Measurements from ENCODE around the gene RYR3. TPM values are rescaled to one million over a fixed set of nuclear protein-coding genes. Genes with fewer than 3 reads are reported as not detected.

RYR3 gene
- total and polyA plus RNA-seq, 2 donors = 1.4 to 10.4 TPM

- H3K27ac ChIP-seq (ENCODE audit: low read depth in 1 of 2, low read length in 1 of 2) = no peak overlapping the region
- no peaks in the 10 kb centered on the region for H3K4me1 ChIP-seq (ENCODE audit: control insufficient read depth in 2 of 2, insufficient read depth in 2 of 2, low read length in 2 of 2)
- DNase-seq (ENCODE audit: low read depth in 6 of 9, low spot score in 9 of 9) = peak in 8 of 9 donors; percentile 10 to 54 (median 41)
- 55% methylated on average over 7 of the region's 7 CpGs for WGBS
- H3K36me3 ChIP-seq (ENCODE audit: control insufficient read depth in 2 of 2, insufficient read depth in 2 of 2, low read length in 1 of 2) = no peaks in the 10 kb centered on the region
- H3K27me3 ChIP-seq (ENCODE audit: control insufficient read depth in 2 of 2, insufficient read depth in 1 of 2, low read length in 1 of 2) = peaks cover 0 to 4% of the 10 kb centered on the region in 2 donors
- H3K9me3 ChIP-seq (ENCODE audit: control insufficient read depth in 2 of 2, insufficient read depth in 1 of 2, low read length in 1 of 2) = no peaks in the 10 kb centered on the region
- no peak overlapping the region for H3K4me3 ChIP-seq (ENCODE audit: low read length in 2 of 2)
Observed at GRCh38 chr15:33292717-33293307, 18.0 kb upstream of the RYR3 start.

DNA sequence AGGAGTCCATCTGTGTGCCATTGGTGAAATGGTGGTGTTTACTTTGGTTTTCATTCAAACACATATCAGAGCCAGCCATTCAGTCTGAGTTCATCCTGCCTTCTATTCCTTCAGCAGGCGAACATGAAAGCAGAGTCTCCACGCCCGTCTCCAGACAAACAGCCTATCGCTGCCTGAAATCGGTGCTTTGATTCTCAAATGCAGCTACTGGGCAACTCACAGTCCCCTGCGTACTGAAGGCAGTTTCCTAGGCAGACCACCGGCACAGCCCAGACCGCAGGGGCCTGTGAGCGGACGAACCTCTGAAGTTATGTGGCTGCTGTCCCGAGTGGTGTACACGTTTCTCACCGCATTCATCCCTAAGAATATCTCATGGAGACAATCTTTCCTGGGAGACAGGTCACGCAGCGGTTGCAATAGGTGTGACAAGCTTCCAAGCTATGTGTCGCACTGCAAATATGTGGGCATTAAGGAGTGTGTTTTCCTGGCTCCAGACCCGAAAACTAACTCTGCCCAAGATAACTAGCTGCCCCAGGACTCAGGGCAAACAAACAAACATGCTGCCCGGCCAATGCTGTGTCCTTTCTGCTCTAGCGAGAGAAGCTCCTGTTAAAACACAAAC, 16.9 kb upstream of the RYR3 start:
- peaks cover 0 to 4% of the 10 kb centered on the region in 2 donors for H3K27me3 ChIP-seq (ENCODE audit: control insufficient read depth in 2 of 2, insufficient read depth in 1 of 2, low read length in 1 of 2)
- H3K36me3 ChIP-seq (ENCODE audit: control insufficient read depth in 2 of 2, insufficient read depth in 2 of 2, low read length in 1 of 2) = no peaks in the 10 kb centered on the region
- no peak for DNase-seq (ENCODE audit: low read depth in 6 of 9, low spot score in 9 of 9)
- no peak overlapping the region for H3K4me3 ChIP-seq (ENCODE audit: low read length in 2 of 2)
- no peaks in the 10 kb centered on the region for H3K9me3 ChIP-seq (ENCODE audit: control insufficient read depth in 2 of 2, insufficient read depth in 1 of 2, low read length in 1 of 2)
- H3K4me1 ChIP-seq (ENCODE audit: control insufficient read depth in 2 of 2, insufficient read depth in 2 of 2, low read length in 2 of 2) = no peaks in the 10 kb centered on the region
- WGBS = 89% methylated on average over 19 of the region's 19 CpGs
- no peak overlapping the region for H3K27ac ChIP-seq (ENCODE audit: low read depth in 1 of 2, low read length in 1 of 2)

- no peaks in the 10 kb centered on the region for H3K36me3 ChIP-seq (ENCODE audit: control insufficient read depth in 2 of 2, insufficient read depth in 2 of 2, low read length in 1 of 2)
- H3K4me3 ChIP-seq (ENCODE audit: low read length in 2 of 2) = no peak overlapping the region
- peaks cover 0 to 4% of the 10 kb centered on the region in 2 donors for H3K27me3 ChIP-seq (ENCODE audit: control insufficient read depth in 2 of 2, insufficient read depth in 1 of 2, low read length in 1 of 2)
- DNase-seq (ENCODE audit: low read depth in 6 of 9, low spot score in 9 of 9) = no peak
- no peaks in the 10 kb centered on the region for H3K9me3 ChIP-seq (ENCODE audit: control insufficient read depth in 2 of 2, insufficient read depth in 1 of 2, low read length in 1 of 2)
- no peaks in the 10 kb centered on the region for H3K4me1 ChIP-seq (ENCODE audit: control insufficient read depth in 2 of 2, insufficient read depth in 2 of 2, low read length in 2 of 2)
- no peak overlapping the region for H3K27ac ChIP-seq (ENCODE audit: low read depth in 1 of 2, low read length in 1 of 2)
Observed at GRCh38 chr15:33296050-33296449, 14.7 kb upstream of the RYR3 start.

DNA sequence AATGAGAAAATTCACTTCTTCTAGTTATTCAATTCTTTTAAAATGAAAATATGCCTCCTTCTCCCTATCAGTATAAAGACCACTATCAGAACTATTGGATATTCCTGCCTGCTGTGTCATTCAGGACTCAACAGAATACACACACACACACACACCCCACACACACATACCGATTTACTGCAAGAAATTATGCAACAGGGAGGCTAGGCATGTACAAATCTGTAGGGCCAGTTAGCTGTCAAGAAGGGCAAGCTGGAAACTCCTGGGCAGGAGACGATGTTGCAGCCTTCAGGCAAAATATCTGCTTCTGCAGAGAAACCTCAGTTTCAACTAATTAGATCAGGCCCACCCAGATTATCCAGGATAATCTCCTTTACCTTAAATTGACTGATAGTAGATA, 13.9 kb upstream of the RYR3 start:
- H3K4me1 ChIP-seq (ENCODE audit: control insufficient read depth in 2 of 2, insufficient read depth in 2 of 2, low read length in 2 of 2) = no peaks in the 10 kb centered on the region
- H3K9me3 ChIP-seq (ENCODE audit: control insufficient read depth in 2 of 2, insufficient read depth in 1 of 2, low read length in 1 of 2) = no peaks in the 10 kb centered on the region
- H3K36me3 ChIP-seq (ENCODE audit: control insufficient read depth in 2 of 2, insufficient read depth in 2 of 2, low read length in 1 of 2) = no peaks in the 10 kb centered on the region
- 95% methylated on average over 2 of the region's 2 CpGs for WGBS
- H3K27ac ChIP-seq (ENCODE audit: low read depth in 1 of 2, low read length in 1 of 2) = no peak overlapping the region
- no peak for DNase-seq (ENCODE audit: low read depth in 6 of 9, low spot score in 9 of 9)
- H3K27me3 ChIP-seq (ENCODE audit: control insufficient read depth in 2 of 2, insufficient read depth in 1 of 2, low read length in 1 of 2) = peaks cover 0 to 4% of the 10 kb centered on the region in 2 donors
- no peak overlapping the region for H3K4me3 ChIP-seq (ENCODE audit: low read length in 2 of 2)

GRCh38 chr15:33298631-33299030, 12.1 kb upstream of the RYR3 start:
- Histone ChIP-seq H3K27ac (ENCODE audit: low read depth in 1 of 2, low read length in 1 of 2) (no peak overlapping the region), H3K4me3 (ENCODE audit: low read length in 2 of 2) (no peak overlapping the region), H3K27me3 (ENCODE audit: control insufficient read depth in 2 of 2, insufficient read depth in 1 of 2, low read length in 1 of 2) (peaks cover 0 to 4% of the 10 kb centered on the region in 2 donors), H3K36me3 (ENCODE audit: control insufficient read depth in 2 of 2, insufficient read depth in 2 of 2, low read length in 1 of 2) (no peaks in the 10 kb centered on the region), H3K4me1 (ENCODE audit: control insufficient read depth in 2 of 2, insufficient read depth in 2 of 2, low read length in 2 of 2) (no peaks in the 10 kb centered on the region), H3K9me3 (ENCODE audit: control insufficient read depth in 2 of 2, insufficient read depth in 1 of 2, low read length in 1 of 2) (no peaks in the 10 kb centered on the region)
- 97% methylated on average over 4 of the region's 4 CpGs for WGBS
- DNase-seq (ENCODE audit: low read depth in 6 of 9, low spot score in 9 of 9) = no peak

DNA sequence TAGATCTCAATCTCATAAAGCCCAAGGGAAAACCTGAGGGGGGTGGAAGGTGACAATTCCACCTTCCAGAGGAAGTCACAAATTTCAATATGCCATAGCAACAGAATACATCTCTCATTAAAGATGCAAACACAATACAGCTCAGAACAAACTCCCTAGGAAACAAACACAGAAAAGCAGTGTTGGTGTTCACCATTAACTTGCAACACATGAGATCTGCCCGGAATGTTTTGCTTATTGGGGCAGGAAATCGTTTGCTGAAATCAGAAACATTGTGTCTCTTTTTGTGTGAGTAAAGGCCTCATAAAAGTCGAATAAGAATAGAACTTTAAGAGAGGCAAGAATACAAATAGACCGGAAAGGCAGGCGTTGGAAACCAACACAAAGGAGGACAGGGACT, 5.8 kb upstream of the RYR3 start:
- Histone ChIP-seq H3K27me3 (ENCODE audit: control insufficient read depth in 2 of 2, insufficient read depth in 1 of 2, low read length in 1 of 2) (peaks cover 3 to 21% of the 10 kb centered on the region in 2 donors), H3K9me3 (ENCODE audit: control insufficient read depth in 2 of 2, insufficient read depth in 1 of 2, low read length in 1 of 2) (no peaks in the 10 kb centered on the region), H3K4me1 (ENCODE audit: control insufficient read depth in 2 of 2, insufficient read depth in 2 of 2, low read length in 2 of 2) (no peaks in the 10 kb centered on the region), H3K27ac (ENCODE audit: low read depth in 1 of 2, low read length in 1 of 2) (no peak overlapping the region), H3K36me3 (ENCODE audit: control insufficient read depth in 2 of 2, insufficient read depth in 2 of 2, low read length in 1 of 2) (no peaks in the 10 kb centered on the region), H3K4me3 (ENCODE audit: low read length in 2 of 2) (no peak overlapping the region)
- WGBS = 82% methylated on average over 5 of the region's 5 CpGs
- DNase-seq (ENCODE audit: low read depth in 6 of 9, low spot score in 9 of 9) = no peak

DNA sequence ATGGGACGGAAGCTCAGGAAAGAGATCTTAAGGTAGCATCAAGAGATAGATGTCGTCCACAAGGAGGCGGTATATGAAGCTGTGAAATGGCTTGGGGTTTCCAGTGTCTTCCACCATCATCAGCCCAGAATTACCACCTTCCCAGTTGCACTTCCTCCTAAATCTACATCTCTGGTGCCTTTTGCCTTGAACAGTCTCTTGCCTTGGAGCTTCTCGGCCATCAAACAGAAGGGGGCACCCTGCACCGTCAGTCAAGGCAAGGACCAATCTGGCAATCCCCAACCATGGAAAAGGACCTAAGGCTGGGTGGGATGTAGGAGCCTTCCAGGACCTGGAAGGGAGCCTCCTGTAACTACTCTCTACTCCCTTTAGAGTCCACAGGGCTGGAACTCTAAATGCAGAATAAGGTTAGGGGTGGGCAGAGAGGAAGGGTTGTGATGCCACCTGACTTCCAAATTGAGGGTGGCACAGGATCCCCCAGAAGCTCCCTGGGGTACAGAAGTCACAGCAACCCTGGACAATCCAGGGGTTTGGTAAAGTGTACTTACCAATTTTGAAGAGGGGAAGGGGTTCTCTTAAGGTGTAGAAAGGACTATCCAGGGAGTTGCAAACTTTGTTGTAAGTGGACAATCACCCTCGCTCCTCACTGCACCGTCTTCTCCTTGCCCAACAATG, 1.0 kb upstream of the RYR3 start:
- Histone ChIP-seq H3K9me3 (ENCODE audit: control insufficient read depth in 2 of 2, insufficient read depth in 1 of 2, low read length in 1 of 2) (peaks cover 0 to 6% of the 10 kb centered on the region in 2 donors), H3K4me3 (ENCODE audit: low read length in 2 of 2) (no peak overlapping the region), H3K36me3 (ENCODE audit: control insufficient read depth in 2 of 2, insufficient read depth in 2 of 2, low read length in 1 of 2) (no peaks in the 10 kb centered on the region), H3K27ac (ENCODE audit: low read depth in 1 of 2, low read length in 1 of 2) (no peak overlapping the region), H3K4me1 (ENCODE audit: control insufficient read depth in 2 of 2, insufficient read depth in 2 of 2, low read length in 2 of 2) (no peaks in the 10 kb centered on the region), H3K27me3 (ENCODE audit: control insufficient read depth in 2 of 2, insufficient read depth in 1 of 2, low read length in 1 of 2) (peaks cover 37 to 61% of the 10 kb centered on the region in 2 donors)
- DNase-seq (ENCODE audit: low read depth in 6 of 9, low spot score in 9 of 9) = no peak
- WGBS = 44% methylated on average over 7 of the region's 7 CpGs

DNA sequence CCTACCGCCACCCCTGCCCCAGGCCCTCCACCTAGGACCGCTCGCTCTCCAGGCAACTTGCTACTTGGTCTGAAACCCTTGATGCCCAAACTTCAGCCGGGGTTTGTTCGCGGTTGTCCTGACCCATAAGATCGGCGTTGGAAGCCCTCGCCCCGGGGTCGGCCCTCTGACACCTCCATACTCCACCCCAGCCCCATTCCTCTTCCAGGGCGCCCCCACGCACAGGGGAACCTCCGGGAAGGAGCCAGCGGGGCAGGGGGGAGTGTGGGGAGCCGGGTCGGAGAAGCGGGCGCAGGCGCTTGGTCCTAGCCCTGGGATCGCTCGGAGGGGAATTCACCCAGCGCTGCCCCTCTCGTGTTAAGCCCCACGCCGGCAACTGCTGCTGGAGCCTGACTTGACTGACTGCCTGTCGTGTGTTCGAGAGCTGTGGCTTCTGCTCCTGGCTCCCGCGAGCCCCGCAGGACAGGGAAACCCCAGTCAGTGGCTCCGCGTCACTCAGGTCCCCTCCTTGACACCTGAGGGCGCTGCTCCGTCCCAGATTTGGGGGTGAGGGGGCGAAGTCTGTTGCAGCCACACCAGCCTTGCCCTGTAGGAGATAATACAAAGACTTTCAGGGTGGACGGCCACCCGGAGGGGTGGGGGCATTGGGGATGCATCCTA, 675 bp downstream of the RYR3 start:
- peaks cover 37 to 65% of the 10 kb centered on the region in 2 donors for H3K27me3 ChIP-seq (ENCODE audit: control insufficient read depth in 2 of 2, insufficient read depth in 1 of 2, low read length in 1 of 2)
- H3K27ac ChIP-seq (ENCODE audit: low read depth in 1 of 2, low read length in 1 of 2) = no peak overlapping the region
- DNase-seq (ENCODE audit: low read depth in 6 of 9, low spot score in 9 of 9) = no peak
- no peaks in the 10 kb centered on the region for H3K4me1 ChIP-seq (ENCODE audit: control insufficient read depth in 2 of 2, insufficient read depth in 2 of 2, low read length in 2 of 2)
- H3K9me3 ChIP-seq (ENCODE audit: control insufficient read depth in 2 of 2, insufficient read depth in 1 of 2, low read length in 1 of 2) = peaks cover 0 to 6% of the 10 kb centered on the region in 2 donors
- H3K36me3 ChIP-seq (ENCODE audit: control insufficient read depth in 2 of 2, insufficient read depth in 2 of 2, low read length in 1 of 2) = no peaks in the 10 kb centered on the region
- peak overlapping the region in 1 of 2 donors; percentile 0 for H3K4me3 ChIP-seq (ENCODE audit: low read length in 2 of 2)
- WGBS = 4% methylated on average over 38 of the region's 38 CpGs

DNA sequence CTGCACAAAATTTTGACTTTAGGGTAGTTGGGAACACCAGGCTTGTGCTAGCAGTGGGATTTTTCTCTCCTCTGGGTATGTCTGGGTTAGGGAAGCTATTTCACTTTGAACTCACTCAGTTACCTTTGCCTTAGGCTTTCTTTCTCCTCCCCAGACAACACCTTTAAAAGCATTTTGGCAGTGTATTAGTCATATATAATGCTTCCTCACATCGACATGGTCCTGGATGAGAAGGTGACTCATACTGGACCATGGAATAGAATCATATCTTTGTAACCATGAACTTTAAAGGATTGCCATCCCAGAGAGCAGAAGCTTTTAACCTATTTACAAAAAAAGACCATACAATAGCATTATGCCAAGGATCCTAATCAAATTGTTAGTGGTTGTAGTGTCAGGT, 2.7 kb downstream of the RYR3 start:
- no peak overlapping the region for H3K4me3 ChIP-seq (ENCODE audit: low read length in 2 of 2)
- H3K9me3 ChIP-seq (ENCODE audit: control insufficient read depth in 2 of 2, insufficient read depth in 1 of 2, low read length in 1 of 2) = peaks cover 0 to 6% of the 10 kb centered on the region in 2 donors
- WGBS = 83% methylated on average over 1 of the region's 1 CpG
- H3K36me3 ChIP-seq (ENCODE audit: control insufficient read depth in 2 of 2, insufficient read depth in 2 of 2, low read length in 1 of 2) = no peaks in the 10 kb centered on the region
- no peak for DNase-seq (ENCODE audit: low read depth in 6 of 9, low spot score in 9 of 9)
- H3K27me3 ChIP-seq (ENCODE audit: control insufficient read depth in 2 of 2, insufficient read depth in 1 of 2, low read length in 1 of 2) = peaks cover 37 to 67% of the 10 kb centered on the region in 2 donors
- H3K27ac ChIP-seq (ENCODE audit: low read depth in 1 of 2, low read length in 1 of 2) = no peak overlapping the region
- no peaks in the 10 kb centered on the region for H3K4me1 ChIP-seq (ENCODE audit: control insufficient read depth in 2 of 2, insufficient read depth in 2 of 2, low read length in 2 of 2)
